IgD-negative memory B cell (primary cell): ENCODE data around the gene TCF7L1. TPM values are rescaled to one million over a fixed set of nuclear protein-coding genes. Genes with fewer than 3 reads are reported as not detected.
"Not testable (repeated sequence)": the region's sequence is repeated elsewhere in the genome, so short reads cannot be mapped to it uniquely, and the experiment has no call there.

Experiments used
- H3K27ac Mint-ChIP-seq, 3 donors: one replicate each; pipeline ENCODE4 v1.8.0; 2020 to 2022; ENCODE audit warnings: mild to moderate bottlenecking in 3 of 3, mixed read lengths in 3 of 3, moderate library complexity in 1 of 3
- H3K27me3 Mint-ChIP-seq: one replicate; pipeline ENCODE4 v1.8.0; 2021; ENCODE audit warnings: mixed read lengths
- H3K36me3 Mint-ChIP-seq: one replicate; pipeline ENCODE4 v1.8.0; 2020; ENCODE audit warnings: mild to moderate bottlenecking, mixed read lengths
- H3K4me1 Mint-ChIP-seq, 3 donors: one replicate each; pipeline ENCODE4 v1.8.0; 2020 to 2022; ENCODE audit warnings: mixed read lengths in 3 of 3, mild to moderate bottlenecking in 1 of 3
- H3K4me3 Mint-ChIP-seq, 4 donors: one replicate each; pipeline ENCODE4 v1.8.0; 2020 to 2022; ENCODE audit warnings: mild to moderate bottlenecking in 4 of 4, mixed read lengths in 4 of 4, moderate library complexity in 3 of 4
- H3K9me3 Mint-ChIP-seq, 3 donors: one replicate each; pipeline ENCODE4 v1.8.0; 2020 to 2021; ENCODE audit warnings: mixed read lengths in 3 of 3, mild to moderate bottlenecking in 1 of 3
- polyA plus RNA-seq: library from polyadenylated mRNA; unstranded; fragments of 300-500 nt; fragmentation: Illumina TruSeq; gene quantifications from one replicate; pipeline ENCODE4 v1.2.3, GENCODE V29; 2021

Gene TCF7L1
- polyA plus RNA-seq, 1 donor from 2014 or later = 1.0 TPM

GRCh38 chr2:85319796-85320195 is 186.6 kb downstream of the TCF7L1 start:
- Mint-ChIP-seq H3K4me1 (peaks cover 35 to 51% (median 38%) of the 10 kb centered on the region in 3 donors), H3K9me3 (no peaks in the 10 kb centered on the region), H3K27me3 (peaks cover 1% of the 10 kb centered on the region), H3K4me3 (peak overlapping the region in 1 of 4 donors; percentile 48), H3K36me3 (peaks cover 1% of the 10 kb centered on the region), H3K27ac (peak overlapping the region in 2 of 3 donors; percentile 25 to 89)

GRCh38 chr2:85323351-85323987 is 190.3 kb downstream of the TCF7L1 start:
- peaks cover 1% of the 10 kb centered on the region for H3K27me3 Mint-ChIP-seq
- H3K4me3 Mint-ChIP-seq = peak overlapping the region; percentile 12 to 93 (median 37)
- H3K4me1 Mint-ChIP-seq = peaks cover 47 to 56% (median 49%) of the 10 kb centered on the region in 3 donors
- peaks cover 9% of the 10 kb centered on the region for H3K36me3 Mint-ChIP-seq
- peak overlapping the region in 1 of 3 donors; percentile 1 for H3K27ac Mint-ChIP-seq
- H3K9me3 Mint-ChIP-seq = no peaks in the 10 kb centered on the region

GRCh38 chr2:85323988-85324367 is 190.8 kb downstream of the TCF7L1 start:
- H3K36me3 Mint-ChIP-seq, H3K27me3 Mint-ChIP-seq, H3K9me3 Mint-ChIP-seq: not testable (repeated sequence)
- Mint-ChIP-seq H3K4me1 (peaks cover 46 to 54% (median 47%) of the 10 kb centered on the region in 3 donors), H3K4me3 (peak overlapping the region; percentile 21 to 93 (median 54)), H3K27ac (peak overlapping the region in 1 of 3 donors; percentile 1)

GRCh38 chr2:85324639-85325465 is 191.7 kb downstream of the TCF7L1 start:
- H3K4me3 Mint-ChIP-seq = peak overlapping the region; percentile 93 to 99 (median 98)
- no peaks in the 10 kb centered on the region for H3K27me3 Mint-ChIP-seq
- peaks cover 44 to 52% (median 47%) of the 10 kb centered on the region in 3 donors for H3K4me1 Mint-ChIP-seq
- peaks cover 9% of the 10 kb centered on the region for H3K36me3 Mint-ChIP-seq
- H3K9me3 Mint-ChIP-seq = no peaks in the 10 kb centered on the region
- peak overlapping the region; percentile 67 to 99 (median 95) for H3K27ac Mint-ChIP-seq

GRCh38 chr2:85325466-85325811 is 192.2 kb downstream of the TCF7L1 start:
- H3K27me3 Mint-ChIP-seq = no peaks in the 10 kb centered on the region
- H3K4me1 Mint-ChIP-seq = peaks cover 41 to 51% (median 42%) of the 10 kb centered on the region in 3 donors
- peaks cover 9% of the 10 kb centered on the region for H3K36me3 Mint-ChIP-seq

GRCh38 chr2:85326406-85327159 is 193.4 kb downstream of the TCF7L1 start:
- no peaks in the 10 kb centered on the region for H3K9me3 Mint-ChIP-seq
- H3K27me3 Mint-ChIP-seq = no peaks in the 10 kb centered on the region
- H3K4me3 Mint-ChIP-seq = peak overlapping the region; percentile 93 to 99 (median 98)
- peak overlapping the region; percentile 95 to 100 (median 99) for H3K27ac Mint-ChIP-seq
- peaks cover 38 to 48% (median 43%) of the 10 kb centered on the region in 3 donors for H3K4me1 Mint-ChIP-seq
- peaks cover 11% of the 10 kb centered on the region for H3K36me3 Mint-ChIP-seq

More at GRCh38 chr2:85325466-85325811, 192.2 kb downstream of the TCF7L1 start:
- Mint-ChIP-seq H3K27ac (peak overlapping the region; percentile 67 to 99 (median 95)), H3K9me3 (no peaks in the 10 kb centered on the region), H3K4me3 (peak overlapping the region; percentile 93 to 99 (median 98))

- H3K9me3 Mint-ChIP-seq = no peaks in the 10 kb centered on the region
- peak overlapping the region; percentile 93 to 99 (median 98) for H3K4me3 Mint-ChIP-seq
- peaks cover 36 to 42% (median 38%) of the 10 kb centered on the region in 3 donors for H3K4me1 Mint-ChIP-seq
- H3K27ac Mint-ChIP-seq = peak overlapping the region; percentile 95 to 100 (median 99)
- no peaks in the 10 kb centered on the region for H3K27me3 Mint-ChIP-seq
- H3K36me3 Mint-ChIP-seq = peaks cover 11% of the 10 kb centered on the region
Measured at GRCh38 chr2:85327160-85327821, 194.1 kb downstream of the TCF7L1 start.

GRCh38 chr2:85327822-85328617 is 194.8 kb downstream of the TCF7L1 start, which contains the start of gene TGOLN2:
Gene TGOLN2 (minus strand): TSS chr2:85327989. CDS start chr2:85327962, 27 bp downstream.
- peak within 1 kb of the TSS; percentile 95 to 100 (median 99) for H3K27ac Mint-ChIP-seq
- peak within 1 kb of the TSS; percentile 93 to 99 (median 98) for H3K4me3 Mint-ChIP-seq
- peaks cover 29 to 36% (median 32%) of the 10 kb centered on the region in 3 donors for H3K4me1 Mint-ChIP-seq
- H3K36me3 Mint-ChIP-seq = peaks cover 11% of the 10 kb centered on the region
- H3K27me3 Mint-ChIP-seq = no peaks in the 10 kb centered on the region
- no peaks in the 10 kb centered on the region for H3K9me3 Mint-ChIP-seq

- Mint-ChIP-seq H3K4me1 (peaks cover 22 to 32% (median 31%) of the 10 kb centered on the region in 3 donors), H3K36me3 (peaks cover 11% of the 10 kb centered on the region), H3K27me3 (no peaks in the 10 kb centered on the region), H3K4me3 (peak overlapping the region; percentile 42 to 99 (median 68)), H3K27ac (peak overlapping the region in 2 of 3 donors; percentile 95 to 99), H3K9me3 (no peaks in the 10 kb centered on the region)
Measured at GRCh38 chr2:85329181-85329651, 196.0 kb downstream of the TCF7L1 start.

- not testable (repeated sequence) for H3K27me3 Mint-ChIP-seq, H3K9me3 Mint-ChIP-seq
- Mint-ChIP-seq H3K27ac (peak overlapping the region in 2 of 3 donors; percentile 95 to 99), H3K4me3 (peak overlapping the region; percentile 21 to 93 (median 43)), H3K4me1 (peaks cover 18 to 31% (median 27%) of the 10 kb centered on the region in 3 donors), H3K36me3 (peaks cover 11% of the 10 kb centered on the region)
Measured at GRCh38 chr2:85329701-85330100, 196.5 kb downstream of the TCF7L1 start.

GRCh38 chr2:85330839-85331636 is 197.8 kb downstream of the TCF7L1 start:
- no peaks in the 10 kb centered on the region for H3K27me3 Mint-ChIP-seq
- peak overlapping the region in 3 of 4 donors; percentile 29 to 65 (median 46) for H3K4me3 Mint-ChIP-seq
- peaks cover 3% of the 10 kb centered on the region for H3K36me3 Mint-ChIP-seq
- no peaks in the 10 kb centered on the region for H3K9me3 Mint-ChIP-seq
- peaks cover 8 to 20% (median 14%) of the 10 kb centered on the region in 3 donors for H3K4me1 Mint-ChIP-seq
- H3K27ac Mint-ChIP-seq = peak overlapping the region in 1 of 3 donors; percentile 63

GRCh38 chr2:85333877-85334276 is 200.7 kb downstream of the TCF7L1 start:
- not testable (repeated sequence) for H3K27ac Mint-ChIP-seq, H3K4me3 Mint-ChIP-seq, H3K27me3 Mint-ChIP-seq, H3K36me3 Mint-ChIP-seq, H3K9me3 Mint-ChIP-seq
- peaks cover 6 to 11% (median 10%) of the 10 kb centered on the region in 3 donors for H3K4me1 Mint-ChIP-seq

- H3K4me1 Mint-ChIP-seq = peaks cover 4 to 7% (median 5%) of the 10 kb centered on the region in 3 donors
- no peak overlapping the region for H3K27ac Mint-ChIP-seq
- H3K27me3 Mint-ChIP-seq = no peaks in the 10 kb centered on the region
- H3K4me3 Mint-ChIP-seq = no peak overlapping the region
- peaks cover 2% of the 10 kb centered on the region for H3K36me3 Mint-ChIP-seq
- no peaks in the 10 kb centered on the region for H3K9me3 Mint-ChIP-seq
Measured at GRCh38 chr2:85334928-85335327, 201.7 kb downstream of the TCF7L1 start.
